SIG-M5 treated with dmso at 0.1 percent for 504 hours (cell line): ENCODE measurements around the gene SMG6.

Experiments used
- DNase-seq: peaks from one replicate; lab custom pipeline; 2025; ENCODE audit not compliant: unreplicated experiment; lab: John Stamatoyannopoulos, UW

The SMG6 gene

GRCh38 chr17:2064147-2064489 is 239.5 kb downstream of the SMG6 start:
- no peak for DNase-seq

- DNase-seq: no peak
These were observed 240.1 kb downstream of the SMG6 start for GRCh38 chr17:2063261-2064146.

GRCh38 chr17:2062571-2063183 is 240.9 kb downstream of the SMG6 start:
- DNase-seq: no peak

GRCh38 chr17:2061441-2061958 is 242.1 kb downstream of the SMG6 start:
- DNase-seq: no peak

GRCh38 chr17:2060681-2061440 is 242.7 kb downstream of the SMG6 start:
- no peak for DNase-seq

GRCh38 chr17:2060385-2060658 is 243.3 kb downstream of the SMG6 start:
- DNase-seq: no peak

GRCh38 chr17:2059547-2060384 is 243.8 kb downstream of the SMG6 start:
- DNase-seq: no peak

- peak; percentile 57 for DNase-seq
These were observed 244.7 kb downstream of the SMG6 start for GRCh38 chr17:2058586-2059546.

GRCh38 chr17:2057760-2058585 is 245.6 kb downstream of the SMG6 start:
- no peak for DNase-seq

GRCh38 chr17:2057175-2057759 is 246.3 kb downstream of the SMG6 start:
- no peak for DNase-seq

- DNase-seq: no peak
These were observed 247.1 kb downstream of the SMG6 start for GRCh38 chr17:2056206-2057174.

GRCh38 chr17:2055292-2056205 is 248.0 kb downstream of the SMG6 start:
- no peak for DNase-seq

- peak; percentile 54 for DNase-seq
These were observed 248.9 kb downstream of the SMG6 start, which contains the start of gene HIC1 for GRCh38 chr17:2054512-2055291. HIC1 (plus strand) TSS chr17:2055103; CDS start chr17:2056691, 1,588 bp downstream.

GRCh38 chr17:2054262-2054511 is 249.4 kb downstream of the SMG6 start:
- DNase-seq: no peak

- DNase-seq: peak; percentile 49
These were observed 250.0 kb downstream of the SMG6 start for GRCh38 chr17:2053380-2054261.
